GM12874 (cell line): Measurements from ENCODE around the gene UVRAG.

Source experiments
- TF ChIP-seq, protein P1 (sequence below): IDR thresholded peaks from 2 replicates; pipeline ENCODE4 v1.5.1; 2011; ENCODE audit warnings: low read depth, mild to moderate bottlenecking, control low read depth, low read length, moderate library complexity; ENCODE audit not compliant: insufficient read depth

The UVRAG gene

DNA sequence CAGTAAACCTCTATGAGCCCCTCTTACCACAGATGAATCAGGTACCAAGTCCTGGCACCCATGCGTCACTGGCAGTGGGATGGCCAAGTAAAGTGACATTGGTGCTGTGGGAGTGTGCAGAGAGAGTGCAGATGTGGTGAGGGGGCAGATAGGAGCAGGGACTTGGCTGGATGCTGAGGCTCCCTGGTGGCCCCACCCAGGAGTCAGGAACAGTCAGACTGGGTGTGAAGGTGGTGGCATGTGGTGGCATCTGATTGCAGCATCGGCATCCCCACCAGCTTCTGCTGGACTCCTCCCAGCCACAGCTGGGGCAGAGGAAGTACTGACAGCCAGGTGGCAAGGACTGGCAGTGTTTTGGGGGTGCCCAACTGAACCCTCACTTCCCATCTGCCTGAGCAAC lies 35.0 kb upstream of the UVRAG start:
- TF ChIP-seq, protein P1, sequence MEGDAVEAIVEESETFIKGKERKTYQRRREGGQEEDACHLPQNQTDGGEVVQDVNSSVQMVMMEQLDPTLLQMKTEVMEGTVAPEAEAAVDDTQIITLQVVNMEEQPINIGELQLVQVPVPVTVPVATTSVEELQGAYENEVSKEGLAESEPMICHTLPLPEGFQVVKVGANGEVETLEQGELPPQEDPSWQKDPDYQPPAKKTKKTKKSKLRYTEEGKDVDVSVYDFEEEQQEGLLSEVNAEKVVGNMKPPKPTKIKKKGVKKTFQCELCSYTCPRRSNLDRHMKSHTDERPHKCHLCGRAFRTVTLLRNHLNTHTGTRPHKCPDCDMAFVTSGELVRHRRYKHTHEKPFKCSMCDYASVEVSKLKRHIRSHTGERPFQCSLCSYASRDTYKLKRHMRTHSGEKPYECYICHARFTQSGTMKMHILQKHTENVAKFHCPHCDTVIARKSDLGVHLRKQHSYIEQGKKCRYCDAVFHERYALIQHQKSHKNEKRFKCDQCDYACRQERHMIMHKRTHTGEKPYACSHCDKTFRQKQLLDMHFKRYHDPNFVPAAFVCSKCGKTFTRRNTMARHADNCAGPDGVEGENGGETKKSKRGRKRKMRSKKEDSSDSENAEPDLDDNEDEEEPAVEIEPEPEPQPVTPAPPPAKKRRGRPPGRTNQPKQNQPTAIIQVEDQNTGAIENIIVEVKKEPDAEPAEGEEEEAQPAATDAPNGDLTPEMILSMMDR = no peak

DNA sequence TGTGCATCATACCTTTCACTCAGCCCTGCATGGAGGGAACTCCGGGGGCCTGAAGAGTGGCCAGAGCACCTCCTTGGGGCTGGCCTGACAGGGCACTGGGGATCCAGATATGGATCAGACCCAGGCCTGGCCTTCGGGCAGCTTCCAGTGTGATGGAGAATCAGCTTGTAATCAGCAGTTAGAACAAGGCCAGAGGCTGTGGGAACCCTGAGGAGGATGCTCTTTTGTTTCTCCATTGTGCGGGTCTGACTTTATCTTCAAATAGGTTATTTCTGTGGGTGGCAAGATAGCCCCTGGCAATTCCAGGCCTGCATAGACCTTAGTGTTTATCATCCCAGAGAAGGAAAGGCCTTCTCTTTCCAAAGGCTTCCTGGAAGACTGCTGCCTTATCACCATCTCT lies 34.1 kb upstream of the UVRAG start:
- TF ChIP-seq, protein P1 = no peak

DNA sequence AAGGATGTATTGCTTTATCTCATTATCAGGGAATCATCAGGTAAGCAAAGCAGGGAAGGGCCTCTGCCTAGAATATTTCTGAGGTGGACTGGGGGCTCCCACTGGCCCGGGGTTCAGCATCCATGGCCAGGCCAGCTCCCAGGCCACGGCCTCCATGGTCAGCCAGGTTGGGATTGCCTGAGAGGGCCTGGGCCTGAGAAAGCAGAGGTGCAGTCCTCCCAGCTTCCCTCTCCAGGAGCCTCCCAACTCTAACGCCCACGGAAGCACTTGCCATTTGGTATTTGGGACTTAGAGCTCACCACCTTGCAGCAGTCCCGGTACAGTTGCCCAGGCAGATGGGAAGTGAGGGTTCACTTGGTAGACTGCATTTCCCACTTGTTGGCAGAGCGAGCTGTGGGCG lies 33.7 kb upstream of the UVRAG start:
- TF ChIP-seq, protein P1 = no peak

DNA sequence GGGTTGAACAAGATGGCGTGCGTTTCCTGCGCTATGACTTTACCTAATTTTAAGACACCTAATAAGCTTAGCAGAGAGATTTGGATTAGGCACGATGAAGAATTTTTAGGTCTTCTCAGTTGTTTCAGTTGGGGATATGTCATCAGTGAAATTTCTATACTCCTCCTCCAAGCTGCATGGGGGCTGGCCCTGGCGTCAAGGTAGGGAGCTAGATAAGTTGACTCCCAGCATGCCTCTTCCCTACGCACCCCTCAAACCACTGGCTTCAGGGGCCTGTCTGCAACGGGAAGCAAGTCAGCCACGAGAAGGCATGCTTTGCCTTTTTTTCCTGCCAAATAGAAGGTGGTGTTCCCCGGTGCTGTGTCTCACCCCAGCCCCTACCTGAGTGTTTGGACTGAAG lies 33.2 kb upstream of the UVRAG start:
- TF ChIP-seq, protein P1 = no peak

DNA sequence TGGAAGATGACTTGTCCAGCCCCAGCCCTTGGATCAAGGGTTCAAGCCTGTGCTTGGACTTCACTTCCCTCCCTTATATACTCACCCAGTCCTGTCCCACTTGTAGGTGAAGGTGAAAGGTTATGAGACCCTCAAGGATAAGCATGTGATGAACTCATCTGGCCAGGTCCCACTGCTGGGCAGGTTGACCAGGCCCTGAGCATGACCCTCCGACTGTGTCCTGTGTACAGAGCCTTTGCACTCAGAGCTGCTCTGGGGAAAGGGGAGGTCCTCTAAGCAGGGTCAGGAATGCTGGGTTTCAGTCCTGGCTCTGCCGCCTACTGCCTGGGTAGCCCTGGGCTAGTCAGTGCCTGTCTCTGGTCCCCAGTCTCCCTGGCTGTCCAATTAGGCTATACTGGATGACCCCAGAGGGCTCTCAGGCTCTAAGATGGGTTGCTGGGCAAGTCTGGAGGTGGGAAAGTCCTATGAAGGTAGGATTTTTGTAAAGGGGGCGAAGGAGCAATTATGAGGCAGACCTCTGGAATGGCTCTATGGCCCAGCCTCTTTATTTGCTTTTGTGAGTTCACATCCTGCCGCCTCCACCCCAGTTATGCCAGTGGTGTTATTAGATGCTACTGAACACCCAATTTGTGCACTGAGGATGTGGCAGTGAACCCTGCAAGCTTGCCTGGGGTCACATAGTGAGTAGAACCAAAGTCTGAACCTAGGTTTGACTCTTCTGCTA lies 32.3 kb upstream of the UVRAG start:
- TF ChIP-seq, protein P1 = no peak

DNA sequence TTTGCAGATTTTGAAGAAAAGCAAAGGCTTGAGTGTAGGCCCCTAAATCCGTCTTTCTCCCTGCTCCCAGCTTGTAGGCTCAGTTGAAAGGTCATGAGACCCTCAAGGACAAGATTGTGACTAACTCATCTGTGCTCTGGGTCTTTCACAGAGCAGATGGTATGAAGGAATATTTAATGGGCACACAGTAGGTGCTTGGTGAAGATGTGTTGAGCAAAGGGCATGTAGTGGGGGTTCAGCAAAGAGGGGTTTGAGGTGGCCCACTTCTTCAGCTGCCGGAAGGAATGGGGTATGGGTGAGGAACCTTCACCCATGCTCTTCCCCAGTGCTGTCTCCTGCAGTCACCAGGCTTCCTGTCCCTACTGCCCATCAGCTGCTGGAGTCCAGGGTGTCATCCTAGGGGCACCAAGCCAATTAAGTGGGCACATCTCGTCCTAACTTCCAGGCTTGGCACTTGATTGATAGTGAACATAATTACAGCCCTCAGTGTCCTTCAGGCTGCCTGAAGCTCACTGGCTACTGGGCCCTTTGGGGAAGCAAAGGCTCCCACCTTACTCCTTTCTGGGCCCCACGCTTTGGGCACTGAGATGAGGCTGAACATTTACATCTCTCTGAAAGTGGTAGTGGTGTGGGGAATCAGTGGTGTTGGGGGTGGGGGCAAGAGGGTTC lies 31.5 kb upstream of the UVRAG start:
- TF ChIP-seq, protein P1 = no peak

DNA sequence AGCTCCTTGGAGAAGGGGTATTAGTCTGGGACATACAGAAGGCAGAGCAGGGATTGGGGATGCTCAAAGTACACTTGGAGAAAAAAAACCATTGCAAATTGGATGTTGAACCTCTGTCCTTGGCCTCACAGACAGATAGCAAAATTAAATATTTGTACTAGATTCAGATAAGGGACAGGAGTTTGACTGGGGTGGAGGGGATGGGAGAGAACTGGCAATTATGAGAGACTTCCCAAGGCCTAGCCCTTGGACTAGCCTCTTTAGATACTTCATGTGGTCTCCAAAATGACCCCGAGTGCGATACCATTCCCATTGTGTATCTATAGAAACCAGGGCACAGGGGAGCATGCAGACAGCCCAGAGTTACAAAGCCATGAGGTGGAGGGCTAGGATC lies 30.9 kb upstream of the UVRAG start:
- TF ChIP-seq, protein P1 = no peak
